Measurements from ENCODE around the gene BANK1.

DNA sequence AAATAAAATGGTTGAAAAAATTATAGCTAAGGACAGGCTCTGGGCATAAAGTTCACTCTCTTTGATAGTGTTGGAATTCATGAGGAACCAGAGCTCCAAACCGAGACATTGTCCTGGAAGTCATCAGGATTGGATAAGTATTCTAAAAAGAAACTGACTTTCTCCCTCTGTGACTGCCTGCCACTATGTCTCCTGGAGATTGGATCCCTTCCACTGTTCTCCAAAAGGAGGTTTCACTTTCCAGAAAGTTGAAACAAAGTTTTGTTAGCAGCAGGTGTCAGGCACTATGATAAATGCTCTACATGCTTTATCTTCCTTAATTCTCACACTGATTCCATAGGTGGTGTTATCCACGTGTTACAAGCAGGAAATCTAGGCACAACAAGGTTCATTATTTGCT lies 16.8 kb downstream of the BANK1 start:
- TF ChIP-seq, protein P1, sequence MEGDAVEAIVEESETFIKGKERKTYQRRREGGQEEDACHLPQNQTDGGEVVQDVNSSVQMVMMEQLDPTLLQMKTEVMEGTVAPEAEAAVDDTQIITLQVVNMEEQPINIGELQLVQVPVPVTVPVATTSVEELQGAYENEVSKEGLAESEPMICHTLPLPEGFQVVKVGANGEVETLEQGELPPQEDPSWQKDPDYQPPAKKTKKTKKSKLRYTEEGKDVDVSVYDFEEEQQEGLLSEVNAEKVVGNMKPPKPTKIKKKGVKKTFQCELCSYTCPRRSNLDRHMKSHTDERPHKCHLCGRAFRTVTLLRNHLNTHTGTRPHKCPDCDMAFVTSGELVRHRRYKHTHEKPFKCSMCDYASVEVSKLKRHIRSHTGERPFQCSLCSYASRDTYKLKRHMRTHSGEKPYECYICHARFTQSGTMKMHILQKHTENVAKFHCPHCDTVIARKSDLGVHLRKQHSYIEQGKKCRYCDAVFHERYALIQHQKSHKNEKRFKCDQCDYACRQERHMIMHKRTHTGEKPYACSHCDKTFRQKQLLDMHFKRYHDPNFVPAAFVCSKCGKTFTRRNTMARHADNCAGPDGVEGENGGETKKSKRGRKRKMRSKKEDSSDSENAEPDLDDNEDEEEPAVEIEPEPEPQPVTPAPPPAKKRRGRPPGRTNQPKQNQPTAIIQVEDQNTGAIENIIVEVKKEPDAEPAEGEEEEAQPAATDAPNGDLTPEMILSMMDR (IDR thresholded peaks at IDR 0.05; ENCODE audit: borderline replicate concordance, extremely low read depth, low read length, poor library complexity, severe bottlenecking) = no peak
- no peak for TF ChIP-seq EZH2 (IDR thresholded peaks at IDR 0.05; ENCODE audit: borderline replicate concordance, low read depth, low read length, severe bottlenecking)
